Fibroblast of lung (primary cell): ENCODE data around the gene ZNF423. TPM values are rescaled to one million over a fixed set of nuclear protein-coding genes. Genes with fewer than 3 reads are reported as not detected.
A peak's percentile ranks its signal among the peaks of the same experiment; 100 is the strongest.

Experiments
- DNase-seq, 2 donors: peaks; one replicate each; pipeline versions ENCODE4 v3.0.0 to v3.0.0-alpha.2; 2010; ENCODE audit warnings: low read depth in 2 of 2
- H2AFZ ChIP-seq: 2 replicates; pipeline ENCODE4 v1.5.1; 2012; ENCODE audit warnings: low read length, control low read depth, inconsistent platforms
- H3K27ac ChIP-seq: 2 replicates; pipeline ENCODE4 v1.5.1; 2011; ENCODE audit warnings: low read length, control low read depth; ENCODE audit not compliant: insufficient read depth
- H3K27me3 ChIP-seq: 2 replicates; pipeline ENCODE4 v1.5.1; 2011; ENCODE audit warnings: mild to moderate bottlenecking, low read length; ENCODE audit not compliant: control insufficient read depth, insufficient read depth
- H3K36me3 ChIP-seq: 2 replicates; pipeline ENCODE4 v1.5.1; 2011; ENCODE audit warnings: low read length; ENCODE audit not compliant: control insufficient read depth, insufficient read depth
- H3K4me1 ChIP-seq: 2 replicates; pipeline ENCODE4 v1.5.1; 2011; ENCODE audit warnings: low read length; ENCODE audit not compliant: control insufficient read depth, insufficient read depth; ENCODE audit errors: extremely low read depth
- H3K4me2 ChIP-seq: 2 replicates; pipeline ENCODE4 v1.5.1; 2011; ENCODE audit warnings: low read length, control low read depth; ENCODE audit not compliant: insufficient read depth; ENCODE audit errors: extremely low read depth
- H3K4me3 ChIP-seq, 4 experiments: fragments of 200-600 bp in 1 of 4; sonication (generic) in 1 of 4; replicated peaks in 1 of 4; 2 replicates each; pipeline ENCODE4 v1.5.1; 2011 to 2016; ENCODE audit warnings: low read length in 4 of 4, low read depth in 3 of 4, mild to moderate bottlenecking in 3 of 4, control low read depth in 2 of 4, inconsistent platforms in 1 of 4, mixed read lengths in 1 of 4; ENCODE audit not compliant: insufficient read depth in 1 of 4; ENCODE audit errors: control extremely low read depth in 1 of 4
- H3K79me2 ChIP-seq: 2 replicates; pipeline ENCODE4 v1.5.1; 2012; ENCODE audit warnings: mild to moderate bottlenecking, low read length, inconsistent platforms; ENCODE audit not compliant: control insufficient read depth, insufficient read depth
- H3K9ac ChIP-seq: 2 replicates; pipeline ENCODE4 v1.5.1; 2011; ENCODE audit warnings: mild to moderate bottlenecking, low read length, control low read depth; ENCODE audit not compliant: insufficient read depth
- H3K9me3 ChIP-seq: 2 replicates; pipeline ENCODE4 v1.5.1; 2012; ENCODE audit warnings: low read depth, low read length; ENCODE audit not compliant: control insufficient read depth, insufficient read depth
- H4K20me1 ChIP-seq: 2 replicates; pipeline ENCODE4 v1.5.1; 2011; ENCODE audit warnings: low read length; ENCODE audit not compliant: control insufficient read depth, insufficient read depth; ENCODE audit errors: extremely low read depth
- EZH2 ChIP-seq: IDR thresholded peaks from 2 replicates; pipeline ENCODE4 v1.5.1; 2012; ENCODE audit warnings: low read length, control low read depth, mild to moderate bottlenecking; ENCODE audit errors: missing control alignments
- polyA plus RNA-seq, 2 donors: library from polyadenylated mRNA; depleted of rRNA in 1 of 2; stranded (reverse) in 1 of 2; unstranded in 1 of 2; fragments of >200 nt; gene quantifications; 2 replicates each; pipeline ENCODE4 v1.2.1, GENCODE V29; 2011 to 2012; ENCODE audit warnings: missing spikeins in 1 of 2
- total RNA-seq: library from RNA; depleted of rRNA; stranded (reverse); fragments of >200 nt; gene quantifications from 2 replicates; pipeline ENCODE4 v1.2.1, GENCODE V29; 2014
- TF ChIP-seq, protein P1 (sequence below), 2 donors: IDR thresholded peaks in 1 of 2; conservative IDR thresholded peaks in 1 of 2; 1 replicate in 1 of 2; 2 replicates in 1 of 2; pipeline ENCODE4 v1.5.1; 2011 to 2012; ENCODE audit warnings: low read length in 2 of 2, control low read depth in 1 of 2, inconsistent platforms in 1 of 2, low read depth in 1 of 2, mild to moderate bottlenecking in 1 of 2

ZNF423 gene
- total and polyA plus RNA-seq, 2 donors (not counting 1 experiment from before 2014, with no cell fraction given): 0.07 to 0.17 TPM

DNA sequence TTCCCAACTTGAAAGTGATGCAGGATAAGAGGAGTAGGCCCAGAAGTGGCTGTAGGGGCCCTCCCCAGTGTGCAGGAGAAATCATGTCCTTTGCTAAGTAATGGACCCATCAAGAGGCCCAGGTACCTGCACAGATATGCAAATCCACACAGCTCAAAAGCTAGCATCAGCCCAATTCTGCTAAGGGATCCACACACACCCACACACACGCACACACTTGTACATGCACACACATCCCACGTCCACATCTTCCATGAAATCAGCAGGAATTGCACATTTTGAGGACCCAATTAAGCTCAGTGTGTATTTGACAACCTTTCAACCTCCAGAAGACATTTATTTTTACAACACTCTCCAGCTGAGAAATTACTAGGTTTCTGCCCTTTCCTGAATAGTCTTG, 297.5 kb downstream of the ZNF423 start:
- no peaks in the 10 kb centered on the region for H3K4me1 ChIP-seq
- H3K4me3 ChIP-seq: no peak overlapping the region
- TF ChIP-seq, protein P1, sequence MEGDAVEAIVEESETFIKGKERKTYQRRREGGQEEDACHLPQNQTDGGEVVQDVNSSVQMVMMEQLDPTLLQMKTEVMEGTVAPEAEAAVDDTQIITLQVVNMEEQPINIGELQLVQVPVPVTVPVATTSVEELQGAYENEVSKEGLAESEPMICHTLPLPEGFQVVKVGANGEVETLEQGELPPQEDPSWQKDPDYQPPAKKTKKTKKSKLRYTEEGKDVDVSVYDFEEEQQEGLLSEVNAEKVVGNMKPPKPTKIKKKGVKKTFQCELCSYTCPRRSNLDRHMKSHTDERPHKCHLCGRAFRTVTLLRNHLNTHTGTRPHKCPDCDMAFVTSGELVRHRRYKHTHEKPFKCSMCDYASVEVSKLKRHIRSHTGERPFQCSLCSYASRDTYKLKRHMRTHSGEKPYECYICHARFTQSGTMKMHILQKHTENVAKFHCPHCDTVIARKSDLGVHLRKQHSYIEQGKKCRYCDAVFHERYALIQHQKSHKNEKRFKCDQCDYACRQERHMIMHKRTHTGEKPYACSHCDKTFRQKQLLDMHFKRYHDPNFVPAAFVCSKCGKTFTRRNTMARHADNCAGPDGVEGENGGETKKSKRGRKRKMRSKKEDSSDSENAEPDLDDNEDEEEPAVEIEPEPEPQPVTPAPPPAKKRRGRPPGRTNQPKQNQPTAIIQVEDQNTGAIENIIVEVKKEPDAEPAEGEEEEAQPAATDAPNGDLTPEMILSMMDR (conservative IDR thresholded peaks at IDR 0.05 in 1 of 2, IDR thresholded peaks at IDR 0.05 in 1 of 2; ENCODE audit: low read depth in 1 of 2, low read length in 2 of 2): no peak
- TF ChIP-seq EZH2: no peak

DNA sequence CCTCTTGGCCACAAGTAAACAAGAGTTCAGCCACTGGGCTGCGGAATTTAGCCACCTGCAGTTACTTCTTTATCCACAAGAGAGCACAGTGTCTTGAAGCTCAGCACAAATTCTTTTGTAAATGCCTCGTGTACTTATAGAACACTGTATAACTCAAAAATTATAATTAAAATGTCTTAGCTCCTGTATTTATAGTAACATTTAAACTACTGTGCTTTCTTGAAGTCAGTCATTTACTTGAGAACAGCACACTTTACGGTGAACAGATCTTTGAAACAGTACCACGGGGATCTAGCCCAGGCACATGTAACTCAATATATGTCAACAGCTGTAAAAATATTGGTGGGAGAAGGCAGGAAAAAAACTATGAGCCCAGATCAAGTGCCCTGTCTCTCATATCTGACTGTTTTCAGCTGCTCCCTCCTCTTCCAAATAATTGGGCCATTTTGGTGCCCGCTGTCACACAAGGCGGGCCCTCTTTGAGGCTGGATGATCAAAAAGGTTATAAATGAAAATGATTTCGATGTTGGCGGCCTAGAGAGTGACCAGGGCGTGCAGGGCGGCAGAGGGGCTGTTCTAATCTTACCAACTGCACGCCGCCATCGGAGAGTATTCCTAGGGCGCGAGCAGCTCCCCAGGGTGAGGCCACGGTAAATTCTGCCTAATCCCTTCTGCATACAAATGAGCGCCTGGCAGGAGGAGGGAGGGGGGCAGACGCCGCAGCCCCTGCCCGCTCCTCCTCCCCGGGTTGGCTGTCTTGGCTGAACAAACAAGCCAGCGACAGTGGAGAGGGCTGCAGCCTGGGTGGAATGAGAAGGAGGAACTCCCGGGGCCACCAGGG, 299.1 kb downstream of the ZNF423 start:
- no peaks in the 10 kb centered on the region for H3K36me3 ChIP-seq

More for the DNA sequence above, 297.5 kb downstream of the ZNF423 start:
- H3K36me3 ChIP-seq: no peaks in the 10 kb centered on the region
- no peak overlapping the region for H3K9ac ChIP-seq
- H3K9me3 ChIP-seq: no peaks in the 10 kb centered on the region
- H2AFZ ChIP-seq: no peak overlapping the region
- H4K20me1 ChIP-seq: no peaks in the 10 kb centered on the region
- DNase-seq: no peak
- no peak overlapping the region for H3K27ac ChIP-seq
- H3K79me2 ChIP-seq: no peaks in the 10 kb centered on the region
- no peak overlapping the region for H3K4me2 ChIP-seq
- H3K27me3 ChIP-seq: no peaks in the 10 kb centered on the region

DNA sequence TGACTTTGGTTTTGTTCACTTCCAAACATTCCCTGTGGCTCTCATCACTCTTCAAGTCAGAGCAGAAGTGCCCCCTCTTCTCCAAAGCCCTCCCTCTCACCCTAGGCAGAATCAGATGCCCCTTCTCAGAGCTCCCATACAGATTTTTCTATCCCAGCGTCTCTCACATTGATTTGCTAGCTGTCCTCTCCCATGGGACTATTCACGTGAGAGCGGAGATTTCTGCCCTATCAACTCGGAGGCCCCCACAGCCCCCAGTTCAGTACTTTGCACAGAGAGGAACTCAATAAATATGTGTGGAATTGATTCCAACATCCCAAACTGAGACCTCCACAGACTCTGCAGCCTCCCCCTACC, 299.7 kb downstream of the ZNF423 start:
- no peak overlapping the region for H3K9ac ChIP-seq
- no peaks in the 10 kb centered on the region for H3K4me1 ChIP-seq
- H3K27ac ChIP-seq: no peak overlapping the region
- H3K4me3 ChIP-seq: no peak overlapping the region
- TF ChIP-seq, protein P1 (conservative IDR thresholded peaks at IDR 0.05 in 1 of 2, IDR thresholded peaks at IDR 0.05 in 1 of 2; ENCODE audit: low read depth in 1 of 2, low read length in 2 of 2): no peak
- no peak for TF ChIP-seq EZH2
- no peak overlapping the region for H3K4me2 ChIP-seq
- no peaks in the 10 kb centered on the region for H4K20me1 ChIP-seq
- no peak for DNase-seq
- H3K79me2 ChIP-seq: no peaks in the 10 kb centered on the region
- H3K27me3 ChIP-seq: no peaks in the 10 kb centered on the region
- no peak overlapping the region for H2AFZ ChIP-seq
- H3K36me3 ChIP-seq: no peaks in the 10 kb centered on the region
- H3K9me3 ChIP-seq: no peaks in the 10 kb centered on the region

More for the DNA sequence above, 299.1 kb downstream of the ZNF423 start:
- Histone ChIP-seq H3K4me1 (no peaks in the 10 kb centered on the region), H2AFZ (no peak overlapping the region), H3K79me2 (no peaks in the 10 kb centered on the region), H3K4me2 (no peak overlapping the region), H4K20me1 (no peaks in the 10 kb centered on the region), H3K27ac (no peak overlapping the region), H3K9ac (no peak overlapping the region), H3K4me3 (no peak overlapping the region), H3K9me3 (no peaks in the 10 kb centered on the region), H3K27me3 (no peaks in the 10 kb centered on the region)
- DNase-seq: peak; percentile 47 to 54
- no peak for TF ChIP-seq EZH2
- TF ChIP-seq, protein P1 (conservative IDR thresholded peaks at IDR 0.05 in 1 of 2, IDR thresholded peaks at IDR 0.05 in 1 of 2; ENCODE audit: low read depth in 1 of 2, low read length in 2 of 2): peak; percentile 26 to 59
